Epithelial cell of esophagus (primary cell): ENCODE measurements around the gene ARPC5L.

Experiments
- DNase-seq: peaks from one replicate; pipeline ENCODE4 v3.0.0; 2010; ENCODE audit warnings: low read depth
- H3K4me3 ChIP-seq: 2 replicates; pipeline ENCODE4 v1.5.1; 2011; ENCODE audit warnings: mild to moderate bottlenecking, low read length, control low read depth
- TF ChIP-seq, protein P1 (sequence below): IDR thresholded peaks from 2 replicates; pipeline ENCODE4 v1.5.1; 2011; ENCODE audit warnings: low read depth, mild to moderate bottlenecking, low read length, control low read depth, inconsistent platforms; ENCODE audit not compliant: insufficient read depth; ENCODE audit errors: missing control alignments

ARPC5L gene

DNA sequence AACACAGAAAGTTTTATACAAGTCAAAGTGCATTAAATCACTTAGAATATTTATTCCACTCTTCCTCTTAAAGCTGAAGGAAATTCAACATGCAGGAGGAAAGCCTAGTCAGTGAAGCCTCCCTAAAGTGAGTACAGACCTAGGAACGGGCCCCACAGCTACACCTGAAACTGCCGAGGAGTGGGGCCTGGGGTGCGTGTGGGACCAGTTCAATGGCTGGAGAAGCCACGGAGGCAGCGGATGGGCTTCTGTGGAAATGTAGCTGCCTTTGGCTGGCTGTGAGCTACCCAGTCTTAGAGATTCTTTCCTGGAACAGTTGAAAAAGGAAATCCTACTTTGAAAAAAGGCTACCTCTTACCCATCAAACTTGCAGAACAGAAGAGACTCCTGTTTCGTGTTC is 16.6 kb downstream of the ARPC5L start:
- TF ChIP-seq, protein P1, sequence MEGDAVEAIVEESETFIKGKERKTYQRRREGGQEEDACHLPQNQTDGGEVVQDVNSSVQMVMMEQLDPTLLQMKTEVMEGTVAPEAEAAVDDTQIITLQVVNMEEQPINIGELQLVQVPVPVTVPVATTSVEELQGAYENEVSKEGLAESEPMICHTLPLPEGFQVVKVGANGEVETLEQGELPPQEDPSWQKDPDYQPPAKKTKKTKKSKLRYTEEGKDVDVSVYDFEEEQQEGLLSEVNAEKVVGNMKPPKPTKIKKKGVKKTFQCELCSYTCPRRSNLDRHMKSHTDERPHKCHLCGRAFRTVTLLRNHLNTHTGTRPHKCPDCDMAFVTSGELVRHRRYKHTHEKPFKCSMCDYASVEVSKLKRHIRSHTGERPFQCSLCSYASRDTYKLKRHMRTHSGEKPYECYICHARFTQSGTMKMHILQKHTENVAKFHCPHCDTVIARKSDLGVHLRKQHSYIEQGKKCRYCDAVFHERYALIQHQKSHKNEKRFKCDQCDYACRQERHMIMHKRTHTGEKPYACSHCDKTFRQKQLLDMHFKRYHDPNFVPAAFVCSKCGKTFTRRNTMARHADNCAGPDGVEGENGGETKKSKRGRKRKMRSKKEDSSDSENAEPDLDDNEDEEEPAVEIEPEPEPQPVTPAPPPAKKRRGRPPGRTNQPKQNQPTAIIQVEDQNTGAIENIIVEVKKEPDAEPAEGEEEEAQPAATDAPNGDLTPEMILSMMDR, result no peak
- DNase-seq, result no peak
- H3K4me3 ChIP-seq, result no peak overlapping the region

DNA sequence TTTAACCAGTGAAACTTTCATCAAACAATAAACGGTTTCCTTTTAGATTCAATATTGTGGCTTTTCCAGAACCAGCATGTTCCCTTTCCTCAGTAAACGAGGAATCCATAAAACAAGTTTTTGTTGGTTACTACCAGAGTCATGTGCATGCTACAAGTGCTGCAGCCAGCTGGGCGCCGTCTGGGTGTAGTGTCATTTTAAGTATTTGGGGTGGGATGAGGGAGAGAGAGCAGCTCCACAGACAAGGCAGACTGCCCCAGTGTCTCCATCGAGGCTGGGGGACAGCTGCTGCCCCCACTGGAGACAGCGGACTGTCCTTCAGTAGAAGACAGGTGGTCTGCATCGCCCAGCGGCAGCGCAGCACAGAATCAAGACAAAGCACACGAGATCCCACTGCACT is 17.3 kb downstream of the ARPC5L start:
- DNase-seq, result no peak
- TF ChIP-seq, protein P1, result no peak
- H3K4me3 ChIP-seq, result no peak overlapping the region

DNA sequence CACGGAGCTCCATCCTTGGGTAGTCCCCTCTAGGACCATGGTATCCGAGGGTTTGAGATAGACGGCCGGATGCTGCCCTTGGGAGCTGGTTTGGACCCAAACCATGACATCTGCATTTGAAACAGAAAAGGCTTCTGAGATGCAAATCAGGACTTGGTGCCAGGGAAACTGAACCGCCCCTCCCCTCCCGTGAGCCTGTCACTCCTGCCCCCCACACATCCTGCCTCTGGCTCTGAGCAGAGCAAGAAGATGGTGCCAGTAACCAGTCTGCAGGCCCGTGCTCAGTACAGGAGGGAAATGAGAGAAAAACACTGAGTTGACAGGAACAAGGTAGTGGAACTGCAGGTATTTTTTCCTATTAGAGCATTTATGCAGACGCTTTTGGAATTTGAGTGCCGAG is 18.6 kb downstream of the ARPC5L start:
- no peak for DNase-seq
- no peak overlapping the region for H3K4me3 ChIP-seq
- TF ChIP-seq, protein P1, result no peak

DNA sequence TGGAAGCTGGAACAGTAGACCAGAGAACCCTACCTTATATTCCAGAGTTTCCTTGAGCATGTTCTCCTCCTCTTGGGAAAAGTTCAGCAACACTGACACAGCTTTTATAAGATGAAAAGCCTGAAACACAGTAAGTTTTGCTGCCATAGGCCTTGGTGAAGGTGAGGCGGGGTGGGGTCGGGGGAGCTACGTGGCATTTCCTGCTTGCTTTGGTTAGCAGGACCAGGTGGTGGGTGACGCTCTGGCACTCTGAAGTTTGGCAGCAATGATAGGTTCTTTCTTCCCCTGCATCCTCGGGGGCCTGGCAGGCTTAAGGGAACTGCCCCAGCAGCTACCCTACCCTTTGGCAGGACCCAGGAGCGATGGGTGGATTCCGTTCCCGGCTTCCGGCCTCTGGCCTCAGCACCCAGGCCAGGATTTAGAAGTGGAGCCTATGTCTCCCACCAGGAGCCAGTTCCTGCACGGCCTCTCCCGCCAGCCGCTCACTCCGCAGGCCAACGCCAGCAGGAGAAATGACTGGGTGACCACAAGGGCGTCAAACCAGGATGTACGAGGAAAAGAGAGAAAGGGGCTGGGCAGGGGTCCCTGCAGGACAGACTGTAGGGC is 19.3 kb downstream of the ARPC5L start:
- H3K4me3 ChIP-seq, result no peak overlapping the region
- DNase-seq, result no peak
- TF ChIP-seq, protein P1, result no peak

DNA sequence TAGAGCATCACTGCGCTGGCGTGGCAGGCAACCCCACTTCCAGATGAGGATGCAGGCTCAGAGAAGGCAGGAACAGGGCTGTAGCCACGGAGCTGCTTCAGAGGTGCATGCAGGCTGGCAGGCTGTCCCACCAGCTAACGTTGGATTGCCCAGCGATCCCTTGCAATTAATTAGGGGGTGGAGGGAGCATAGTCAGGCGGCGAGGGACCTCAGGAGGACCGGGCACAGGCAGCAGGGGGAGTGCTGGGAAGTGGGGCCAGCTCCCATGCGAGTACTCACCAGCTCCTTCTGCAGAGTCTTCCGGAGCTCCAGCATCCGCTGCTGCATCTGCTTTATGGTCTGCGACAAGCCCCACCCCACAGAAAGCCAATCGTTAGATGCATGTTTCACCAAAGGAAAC is 20.3 kb downstream of the ARPC5L start:
- DNase-seq, result no peak
- TF ChIP-seq, protein P1, result no peak

DNA sequence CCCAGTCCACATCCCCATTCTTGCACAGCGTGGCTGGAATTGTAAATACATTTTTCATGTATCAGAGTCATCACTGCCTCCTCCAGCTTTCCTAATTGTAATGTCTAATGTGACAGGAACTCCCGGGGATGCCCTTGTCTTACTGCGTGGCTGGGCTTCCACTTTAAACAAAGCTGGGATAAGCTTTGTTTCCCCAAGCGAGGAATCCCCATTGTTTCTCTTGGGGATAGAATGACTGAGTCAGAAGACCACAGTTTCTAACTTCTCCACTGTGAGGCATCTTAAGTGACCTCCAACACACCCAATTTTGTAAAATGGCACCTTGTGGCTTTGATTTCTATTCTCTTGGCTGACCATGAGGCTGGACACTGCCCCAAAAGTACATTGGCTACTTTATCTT is 22.4 kb downstream of the ARPC5L start:
- TF ChIP-seq, protein P1, result no peak
- H3K4me3 ChIP-seq, result no peak overlapping the region
- no peak for DNase-seq

More for the DNA sequence above, 20.3 kb downstream of the ARPC5L start:
- no peak overlapping the region for H3K4me3 ChIP-seq

DNA sequence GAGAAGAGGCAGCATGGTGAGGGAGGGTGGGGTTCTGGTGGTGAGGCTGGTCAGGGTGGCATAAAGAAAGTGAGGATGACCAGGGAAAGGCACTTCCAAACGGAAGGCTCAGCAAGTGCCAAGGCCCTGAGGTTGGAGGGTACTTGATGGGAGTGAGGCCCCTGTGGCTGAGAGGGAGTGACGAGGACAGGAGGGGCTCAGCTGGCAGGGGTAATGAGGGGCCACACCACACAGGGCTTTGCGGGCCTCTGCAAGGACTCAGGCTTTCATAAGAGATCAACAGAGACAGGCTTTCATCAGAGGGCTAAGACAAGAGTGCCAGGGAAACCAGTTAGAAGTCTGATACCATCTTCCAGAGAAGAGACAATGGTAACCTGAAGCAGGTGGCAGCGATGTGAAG is 23.6 kb downstream of the ARPC5L start:
- no peak for DNase-seq
- TF ChIP-seq, protein P1, result no peak
- no peak overlapping the region for H3K4me3 ChIP-seq
